Osteoblast (primary cell): ENCODE data around the gene ING4. TPM values are rescaled to one million over a fixed set of nuclear protein-coding genes. Genes with fewer than 3 reads are reported as not detected.

ENCODE experiments used
- DNase-seq: peaks from one replicate; pipeline ENCODE4 v3.0.0; 2011; ENCODE audit warnings: low spot score, mixed read lengths; ENCODE audit not compliant: insufficient read length; ENCODE audit errors: missing footprints
- H2AFZ ChIP-seq: 2 replicates; pipeline ENCODE4 v1.6.0; 2011; ENCODE audit warnings: mild to moderate bottlenecking, low read length
- H3K27ac ChIP-seq: 2 replicates; pipeline ENCODE4 v1.5.1; 2011; ENCODE audit warnings: mild to moderate bottlenecking, low read depth, low read length, moderate library complexity
- H3K27me3 ChIP-seq: 2 replicates; pipeline ENCODE4 v1.6.0; 2012; ENCODE audit warnings: mild to moderate bottlenecking, control low read depth, inconsistent platforms, low read length, moderate library complexity; ENCODE audit not compliant: insufficient read depth
- H3K36me3 ChIP-seq: 2 replicates; pipeline ENCODE4 v1.5.1; 2011; ENCODE audit warnings: mild to moderate bottlenecking, low read length, control low read depth, moderate library complexity; ENCODE audit not compliant: insufficient read depth
- H3K4me1 ChIP-seq: 2 replicates; pipeline ENCODE4 v1.5.1; 2011; ENCODE audit warnings: mild to moderate bottlenecking, low read length, control low read depth, moderate library complexity; ENCODE audit not compliant: insufficient read depth
- H3K4me2 ChIP-seq: 2 replicates; pipeline ENCODE4 v1.6.0; 2011; ENCODE audit warnings: mild to moderate bottlenecking, low read length; ENCODE audit not compliant: insufficient read depth
- H3K4me3 ChIP-seq: fragments of 200-600 bp; sonication (generic); 3 replicates; pipeline ENCODE4 v1.5.1; 2012; ENCODE audit warnings: mild to moderate bottlenecking, low read length, inconsistent platforms; ENCODE audit not compliant: insufficient read depth
- H3K79me2 ChIP-seq: 2 replicates; pipeline ENCODE4 v1.6.0; 2012; ENCODE audit warnings: mild to moderate bottlenecking, low read length, control low read depth, inconsistent platforms; ENCODE audit not compliant: insufficient read depth
- H3K9me3 ChIP-seq: 2 replicates; pipeline ENCODE4 v1.5.1; 2011; ENCODE audit warnings: low read depth, low read length, control low read depth
- H4K20me1 ChIP-seq: 2 replicates; pipeline ENCODE4 v1.6.0; 2012; ENCODE audit warnings: mild to moderate bottlenecking, low read length, control low read depth; ENCODE audit not compliant: insufficient read depth
- CTCF ChIP-seq: IDR thresholded peaks from 2 replicates; pipeline ENCODE4 v1.5.1; 2011; ENCODE audit warnings: mild to moderate bottlenecking, low read depth, low read length, moderate library complexity; ENCODE audit errors: extremely low read depth
- total RNA-seq: library from RNA; depleted of rRNA; stranded (reverse); fragments of >200 nt; gene quantifications from 2 replicates; pipeline ENCODE4 v1.2.3, GENCODE V29; 2012

The ING4 gene
- total RNA-seq, 1 donor, result 53.6 TPM

DNA sequence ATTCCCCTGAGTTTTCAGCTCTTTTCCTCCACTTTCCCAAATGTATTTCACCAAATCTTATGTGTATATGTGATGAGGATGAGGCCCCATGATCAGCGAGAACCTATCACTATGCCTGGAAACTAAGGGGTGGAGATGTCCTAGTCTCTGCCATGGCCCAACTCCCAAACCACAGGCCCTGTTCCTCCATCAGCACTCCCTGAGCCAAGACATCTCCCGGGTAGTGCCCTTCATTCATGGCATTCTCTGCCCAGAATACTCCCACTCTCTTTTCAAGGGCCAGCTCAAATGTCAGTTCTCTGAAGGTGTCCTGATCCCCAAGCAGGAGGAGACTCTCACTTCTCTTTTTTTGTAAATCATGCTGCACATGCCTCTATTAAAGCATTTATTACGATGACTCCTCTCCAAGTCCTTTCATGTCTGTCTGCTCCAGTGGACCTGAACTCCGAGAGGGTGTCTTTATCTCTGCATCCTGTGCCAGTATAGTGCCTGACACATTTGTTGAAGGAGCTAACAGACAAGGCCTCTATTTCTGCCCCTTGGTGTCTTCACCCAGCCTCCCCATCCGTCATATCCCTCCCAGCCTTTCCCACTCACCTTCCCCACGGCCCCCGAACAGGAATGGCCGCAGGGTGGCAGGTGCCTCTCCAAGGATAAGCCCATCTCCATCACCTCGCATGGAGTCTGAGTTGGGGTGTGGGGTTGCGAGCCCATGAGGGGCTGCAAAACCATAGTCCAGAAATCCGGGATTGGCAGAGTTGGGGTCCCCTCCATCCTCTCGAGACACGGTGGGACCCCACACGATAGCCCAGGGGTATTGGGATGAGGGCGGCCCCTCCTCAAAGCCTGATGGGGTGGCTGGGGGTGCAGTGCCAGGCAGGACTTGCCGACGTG lies 34.0 kb upstream of the ING4 start:
- DNase-seq, result peak; percentile 60
- Histone ChIP-seq H2AFZ (no peak overlapping the region), H4K20me1 (peaks cover 2% of the 10 kb centered on the region), H3K79me2 (no peaks in the 10 kb centered on the region), H3K4me1 (peaks cover 6% of the 10 kb centered on the region), H3K9me3 (no peaks in the 10 kb centered on the region), H3K4me2 (no peak overlapping the region), H3K27me3 (peaks cover 39% of the 10 kb centered on the region), H3K4me3 (no peak overlapping the region), H3K36me3 (no peaks in the 10 kb centered on the region), H3K27ac (no peak overlapping the region)
- TF ChIP-seq CTCF, result no peak

GRCh38 chr12:6695313-6696045 lies 32.6 kb upstream of the ING4 start:
- H3K79me2 ChIP-seq, result no peaks in the 10 kb centered on the region
- H3K27ac ChIP-seq, result no peak overlapping the region
- peaks cover 2% of the 10 kb centered on the region for H4K20me1 ChIP-seq
- no peak overlapping the region for H3K4me2 ChIP-seq
- no peaks in the 10 kb centered on the region for H3K9me3 ChIP-seq
- no peak overlapping the region for H3K4me3 ChIP-seq
- peak; percentile 73 for DNase-seq
- peaks cover 14% of the 10 kb centered on the region for H3K4me1 ChIP-seq
- TF ChIP-seq CTCF, result no peak
- no peak overlapping the region for H2AFZ ChIP-seq
- peaks cover 27% of the 10 kb centered on the region for H3K27me3 ChIP-seq
- no peaks in the 10 kb centered on the region for H3K36me3 ChIP-seq

DNA sequence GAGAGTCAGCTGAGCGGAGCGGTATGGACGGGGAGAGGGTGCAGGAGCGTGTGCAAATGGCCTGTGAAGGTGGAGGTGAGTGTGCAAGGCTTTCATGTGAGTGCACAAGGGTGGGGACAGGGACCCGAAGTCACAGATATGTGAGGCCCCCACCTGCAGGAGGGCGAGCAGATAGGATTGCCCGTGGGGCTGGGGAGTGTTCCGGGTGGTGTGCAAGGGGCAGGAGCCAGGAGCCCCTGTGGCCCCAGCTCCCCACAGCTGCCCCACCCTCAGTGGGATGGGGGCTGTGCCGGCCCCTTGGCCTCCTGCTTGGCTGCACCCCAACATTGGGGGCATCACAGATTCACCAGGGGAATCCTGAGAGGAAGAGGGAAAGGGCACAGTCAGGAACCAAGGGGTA lies 31.8 kb upstream of the ING4 start:
- Histone ChIP-seq H3K4me2 (no peak overlapping the region), H3K4me1 (peaks cover 15% of the 10 kb centered on the region), H4K20me1 (peaks cover 2% of the 10 kb centered on the region), H3K79me2 (peaks cover 8% of the 10 kb centered on the region), H3K9me3 (no peaks in the 10 kb centered on the region), H3K27me3 (peaks cover 20% of the 10 kb centered on the region), H3K36me3 (no peaks in the 10 kb centered on the region), H3K27ac (no peak overlapping the region), H3K4me3 (no peak overlapping the region), H2AFZ (no peak overlapping the region)
- no peak for DNase-seq
- TF ChIP-seq CTCF, result no peak

- H4K20me1 ChIP-seq, result peaks cover 2% of the 10 kb centered on the region
- peaks cover 12% of the 10 kb centered on the region for H3K27me3 ChIP-seq
- H3K4me2 ChIP-seq, result no peak overlapping the region
- peaks cover 13% of the 10 kb centered on the region for H3K79me2 ChIP-seq
- no peak overlapping the region for H3K4me3 ChIP-seq
- TF ChIP-seq CTCF, result no peak
- no peak for DNase-seq
- no peaks in the 10 kb centered on the region for H3K9me3 ChIP-seq
- H2AFZ ChIP-seq, result no peak overlapping the region
- H3K4me1 ChIP-seq, result peaks cover 14% of the 10 kb centered on the region
- H3K36me3 ChIP-seq, result no peaks in the 10 kb centered on the region
- no peak overlapping the region for H3K27ac ChIP-seq
Measured at GRCh38 chr12:6693832-6694355, 31.0 kb upstream of the ING4 start.
